ENCODE data around the gene CYFIP1. TPM values are rescaled to one million over a fixed set of nuclear protein-coding genes. Genes with fewer than 3 reads are reported as not detected.
A peak's percentile ranks its signal among the peaks of the same experiment; 100 is the strongest.

CYFIP1 gene
- polyA plus RNA-seq, 3 donors = 47.1 to 85.5 (median 63.8) TPM

GRCh38 chr15:22861161-22861560 is 119.0 kb downstream of the CYFIP1 start:
- H3K27me3 ChIP-seq (ENCODE audit: control insufficient read depth in 2 of 2, insufficient read depth in 2 of 2, low read length in 2 of 2) = no peaks in the 10 kb centered on the region
- H3K36me3 ChIP-seq (replicated peaks in 1 of 2; ENCODE audit: control insufficient read depth in 1 of 2, insufficient read depth in 2 of 2, low read length in 2 of 2) = peaks cover 77 to 98% of the 10 kb centered on the region in 2 donors
- peaks cover 16% of the 10 kb centered on the region for H3K79me2 ChIP-seq (ENCODE audit: insufficient read depth, low read length)
- WGBS (ENCODE audit: insufficient coverage) = 100% methylated on average over 1 of the region's 2 CpGs
- no peak overlapping the region for H3K4me3 ChIP-seq (replicated peaks in 1 of 3; ENCODE audit: low read depth in 2 of 3, low read length in 3 of 3)
- Mint-ChIP-seq H3K36me3 (peaks cover 69 to 95% of the 10 kb centered on the region in 2 donors), H3K27ac (peak overlapping the region in 3 of 7 donors; percentile 35 to 78 (median 72)), H3K9me3 (peaks cover 0 to 3% (median 0%) of the 10 kb centered on the region in 7 donors), H3K27me3 (ENCODE audit: low read depth in 3 of 3) (peaks cover 0 to 1% (median 1%) of the 10 kb centered on the region in 3 donors), H3K4me1 (no peaks in the 10 kb centered on the region), H3K4me3 (no peak overlapping the region)
- H3K9ac ChIP-seq (ENCODE audit: insufficient read depth, low read length, poor library complexity, severe bottlenecking) = no peak overlapping the region
- H3K4me1 ChIP-seq (ENCODE audit: control insufficient read depth in 1 of 2, insufficient read depth in 2 of 2, low read length in 2 of 2) = no peaks in the 10 kb centered on the region
- no peak overlapping the region for H2AFZ ChIP-seq (ENCODE audit: insufficient read depth, low read depth, low read length, poor library complexity, severe bottlenecking)
- intact Hi-C loops (cut with micrococcal nuclease) = loop anchor here in 1 of 2 donors (10.0 kb wide), 1 partner anchor 56 kb away; no protein-coding TSS in a partner anchor
- TF ChIP-seq CTCF (IDR thresholded peaks at IDR 0.05) = no peak
- peaks cover 46% of the 10 kb centered on the region for H4K20me1 ChIP-seq (ENCODE audit: insufficient read depth, low read length)
- no peaks in the 10 kb centered on the region for H3K9me3 ChIP-seq (replicated peaks in 1 of 2; ENCODE audit: control insufficient read depth in 1 of 2, insufficient read depth in 1 of 2, low read length in 2 of 2)
- H3K27ac ChIP-seq (ENCODE audit: low read depth in 1 of 2, low read length in 2 of 2) = no peak overlapping the region
- no peak overlapping the region for H3K4me2 ChIP-seq (replicated peaks; ENCODE audit: extremely low read depth, low read length, poor library complexity, severe bottlenecking)
- DNase-seq = no peak

GRCh38 chr15:22856659-22857058 is 123.5 kb downstream of the CYFIP1 start:
- peaks cover 61 to 90% of the 10 kb centered on the region in 2 donors for H3K36me3 Mint-ChIP-seq
- Histone ChIP-seq H3K9me3 (replicated peaks in 1 of 2; ENCODE audit: control insufficient read depth in 1 of 2, insufficient read depth in 1 of 2, low read length in 2 of 2) (no peaks in the 10 kb centered on the region), H3K36me3 (replicated peaks in 1 of 2; ENCODE audit: control insufficient read depth in 1 of 2, insufficient read depth in 2 of 2, low read length in 2 of 2) (peaks cover 75 to 95% of the 10 kb centered on the region in 2 donors), H3K27me3 (ENCODE audit: control insufficient read depth in 2 of 2, insufficient read depth in 2 of 2, low read length in 2 of 2) (no peaks in the 10 kb centered on the region), H3K4me1 (ENCODE audit: control insufficient read depth in 1 of 2, insufficient read depth in 2 of 2, low read length in 2 of 2) (no peaks in the 10 kb centered on the region), H3K27ac (ENCODE audit: low read depth in 1 of 2, low read length in 2 of 2) (no peak overlapping the region), H2AFZ (ENCODE audit: insufficient read depth, low read depth, low read length, poor library complexity, severe bottlenecking) (no peak overlapping the region), H3K4me2 (replicated peaks; ENCODE audit: extremely low read depth, low read length, poor library complexity, severe bottlenecking) (no peak overlapping the region), H3K4me3 (replicated peaks in 1 of 3; ENCODE audit: low read depth in 2 of 3, low read length in 3 of 3) (no peak overlapping the region), H3K79me2 (ENCODE audit: insufficient read depth, low read length) (peaks cover 11% of the 10 kb centered on the region), H4K20me1 (ENCODE audit: insufficient read depth, low read length) (peaks cover 32% of the 10 kb centered on the region), H3K9ac (ENCODE audit: insufficient read depth, low read length, poor library complexity, severe bottlenecking) (no peak overlapping the region)
- intact Hi-C loops (cut with micrococcal nuclease) = no loop called here
- peaks cover 0 to 1% (median under 1%) of the 10 kb centered on the region in 3 donors for H3K27me3 Mint-ChIP-seq (ENCODE audit: low read depth in 3 of 3)
- no peaks in the 10 kb centered on the region for H3K4me1 Mint-ChIP-seq
- WGBS (ENCODE audit: insufficient coverage) = 100% methylated on average over 1 of the region's 1 CpG
- H3K4me3 Mint-ChIP-seq = no peak overlapping the region
- TF ChIP-seq CTCF (IDR thresholded peaks at IDR 0.05) = no peak
- no peak for DNase-seq
- no peaks in the 10 kb centered on the region for H3K9me3 Mint-ChIP-seq
- H3K27ac Mint-ChIP-seq = no peak overlapping the region
